Middle frontal gyrus (tissue), 1 donor: ENCODE data around the gene CMTM1.

Experiments used
- DNase-seq: peaks from one replicate; pipeline ENCODE4 v3.0.0-alpha.2; 2015; ENCODE audit warnings: low spot score; ENCODE audit errors: extremely low spot score

Gene CMTM1, protein sequence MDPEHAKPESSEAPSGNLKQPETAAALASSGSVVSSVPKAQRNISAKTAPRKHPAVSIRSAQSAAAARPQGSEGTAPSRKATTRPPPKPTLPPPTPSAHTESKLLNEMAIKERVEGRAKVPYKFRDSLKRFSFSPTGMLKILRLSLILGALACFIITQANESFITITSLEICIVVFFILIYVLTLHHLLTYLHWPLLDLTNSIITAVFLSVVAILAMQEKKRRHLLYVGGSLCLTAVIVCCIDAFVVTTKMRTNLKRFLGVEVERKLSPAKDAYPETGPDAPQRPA

DNA sequence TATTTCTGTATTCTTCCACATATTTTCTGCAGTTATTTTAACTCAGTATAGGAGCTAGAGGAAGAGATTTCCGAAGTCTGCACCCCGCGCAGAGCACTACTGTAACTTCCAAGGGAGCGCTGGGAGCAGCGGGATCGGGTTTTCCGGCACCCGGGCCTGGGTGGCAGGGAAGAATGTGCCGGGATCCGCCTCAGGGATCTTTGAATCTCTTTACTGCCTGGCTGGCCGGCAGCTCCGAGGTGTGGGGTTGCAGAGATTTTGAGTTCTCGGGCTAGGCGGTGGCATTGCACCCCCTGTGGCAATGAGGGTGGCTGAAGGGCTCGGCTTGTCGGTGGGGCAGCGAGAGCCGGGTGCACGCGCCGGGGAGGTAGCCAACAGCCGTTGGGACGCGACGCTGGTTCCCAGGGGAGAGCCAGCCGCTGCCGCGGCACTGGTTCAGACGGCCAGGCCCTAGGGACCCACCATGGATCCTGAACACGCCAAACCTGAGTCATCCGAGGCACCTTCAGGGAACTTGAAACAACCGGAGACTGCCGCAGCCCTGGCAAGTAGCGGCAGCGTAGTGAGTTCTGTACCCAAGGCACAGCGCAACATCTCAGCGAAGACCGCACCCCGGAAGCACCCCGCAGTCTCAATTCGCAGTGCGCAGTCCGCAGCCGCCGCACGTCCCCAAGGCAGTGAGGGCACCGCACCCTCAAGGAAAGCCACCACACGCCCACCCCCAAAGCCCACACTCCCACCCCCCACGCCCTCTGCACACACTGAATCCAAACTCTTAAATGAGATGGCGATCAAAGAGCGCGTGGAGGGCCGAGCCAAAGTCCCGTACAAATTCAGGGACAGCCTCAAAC lies at the start of gene CMTM1:
TSS of gene CMTM1 (plus strand) at position 389 of the 851 bp plus-strand sequence. CDS start at position 464, 75 bp downstream.
- DNase-seq, result no peak

DNA sequence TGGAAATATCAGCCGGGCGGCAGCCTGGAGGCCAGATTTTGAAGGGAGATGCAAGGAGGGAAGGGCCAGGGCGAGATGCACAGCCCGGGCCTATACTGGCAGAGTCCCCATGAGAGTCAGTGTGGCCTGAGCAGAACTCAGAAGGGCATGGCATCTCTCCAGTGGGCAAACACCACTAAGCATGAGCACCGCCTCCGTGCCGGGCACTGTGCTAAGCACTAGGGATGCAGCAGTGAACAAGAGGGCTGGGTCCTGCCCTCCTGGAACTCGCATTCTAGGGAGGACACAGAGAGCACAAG lies 49.8 kb upstream of the CMTM1 start:
- peak; percentile 17 for DNase-seq

DNA sequence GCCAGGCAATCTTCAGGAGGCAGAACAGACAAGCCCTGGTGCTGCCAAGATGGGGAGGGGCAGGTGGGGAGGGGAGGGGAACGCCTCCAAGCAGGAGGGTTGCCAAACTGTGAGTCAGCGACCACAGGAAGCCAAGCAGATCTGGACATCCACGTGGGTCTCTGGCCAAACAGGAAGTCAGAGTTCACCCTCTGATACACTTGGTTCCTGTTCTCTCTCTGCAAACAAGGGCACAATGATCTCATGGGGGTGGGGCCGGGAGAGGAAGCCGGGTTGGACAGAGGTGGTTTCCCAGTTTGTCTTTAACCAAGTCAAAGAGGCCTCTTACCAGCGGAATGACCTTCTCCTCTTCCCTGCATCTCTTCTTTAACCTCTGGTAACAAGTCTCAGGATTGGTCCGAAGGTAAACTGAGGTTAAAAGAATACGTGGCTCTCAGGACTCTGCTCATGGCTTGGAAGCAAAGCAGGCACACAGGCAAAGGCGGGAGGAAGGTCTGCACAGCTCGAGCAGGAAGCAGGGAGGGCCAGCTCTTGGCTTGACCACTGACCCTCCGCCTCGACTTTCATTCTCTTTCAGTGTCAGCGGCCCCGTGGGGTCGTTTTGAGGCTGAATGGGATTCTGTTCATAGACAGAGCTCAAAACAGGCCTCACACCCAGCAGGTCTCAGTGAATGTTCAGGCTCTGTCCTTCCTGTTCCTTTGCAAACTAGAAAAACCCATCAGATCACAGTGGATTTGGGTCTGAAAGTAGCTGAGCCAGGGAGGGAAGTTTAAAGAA lies 49.2 kb upstream of the CMTM1 start:
- DNase-seq, result peak; percentile 62

DNA sequence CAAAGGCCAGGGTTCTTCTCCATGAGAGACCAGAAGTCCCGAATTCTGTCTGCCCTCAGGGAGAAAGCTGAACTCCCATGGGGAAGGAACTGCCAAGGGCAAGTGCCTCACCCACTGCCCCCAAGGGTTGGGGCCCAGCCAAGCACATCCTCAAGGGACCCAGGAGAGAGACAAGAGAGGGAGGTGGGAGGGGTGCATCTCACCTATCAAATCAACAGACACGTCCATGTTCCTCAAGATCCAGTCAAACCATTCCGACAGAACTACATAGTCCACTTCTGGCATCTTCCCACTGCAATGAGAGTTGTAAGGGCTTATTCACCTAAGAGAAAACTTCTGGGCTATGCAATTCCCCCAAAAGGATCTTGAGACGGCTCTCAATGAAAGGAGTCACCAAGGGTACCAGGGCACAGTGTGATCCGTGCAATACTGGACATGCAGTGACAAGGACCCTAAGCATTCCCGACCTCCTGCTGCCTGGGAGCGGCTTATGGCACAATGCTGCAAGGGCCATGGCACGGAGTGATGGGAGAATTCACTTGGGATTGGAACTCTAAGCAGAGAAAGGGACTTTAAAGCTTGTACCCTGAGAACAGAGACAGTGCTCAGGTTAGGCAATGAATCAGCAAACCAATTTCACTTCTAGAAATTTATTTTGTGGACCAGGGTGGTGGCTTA lies 48.5 kb upstream of the CMTM1 start:
- no peak for DNase-seq

DNA sequence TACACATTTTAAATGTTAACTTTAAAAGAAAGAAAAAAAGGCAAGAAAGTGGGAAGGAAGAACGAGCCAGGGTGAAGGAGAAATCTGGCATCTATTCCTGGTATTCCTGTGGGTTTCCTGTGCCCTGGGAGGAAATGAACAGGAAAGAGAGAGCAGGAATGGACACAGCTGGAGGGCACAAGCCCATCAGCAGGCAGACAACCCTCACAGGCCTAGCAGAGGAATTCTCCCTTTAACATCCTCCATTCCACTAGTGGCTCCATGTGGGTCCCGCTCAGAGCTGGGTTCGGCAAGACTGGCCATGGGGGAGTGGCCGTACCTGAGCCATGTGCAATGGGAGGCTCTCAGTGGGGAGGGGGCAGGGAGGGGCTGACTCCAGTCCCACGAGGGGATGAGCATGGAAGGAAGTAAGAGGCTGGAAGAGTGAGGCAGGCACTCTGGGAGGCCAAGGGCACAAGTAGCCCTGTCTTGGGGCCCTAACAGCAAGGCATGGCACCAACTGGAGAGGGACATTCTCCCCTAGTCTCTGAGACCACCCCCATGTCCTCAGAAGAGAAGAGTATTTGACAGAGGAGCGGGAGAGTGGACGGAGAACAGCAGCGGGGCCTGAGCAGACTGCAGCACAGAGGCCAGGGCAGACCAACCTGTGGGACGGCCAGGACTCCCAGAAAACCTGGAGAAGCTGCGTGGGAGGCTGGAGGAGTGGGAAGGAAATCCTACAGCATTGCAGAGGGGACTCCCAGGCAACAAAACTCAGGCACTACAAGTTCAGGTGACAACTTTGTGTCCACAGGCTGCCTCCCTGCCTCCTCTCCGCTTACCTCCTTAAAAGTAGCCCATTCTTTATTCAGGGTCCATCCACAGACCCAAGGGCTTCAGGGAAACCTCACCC lies 46.5 kb upstream of the CMTM1 start:
- DNase-seq, result no peak

DNA sequence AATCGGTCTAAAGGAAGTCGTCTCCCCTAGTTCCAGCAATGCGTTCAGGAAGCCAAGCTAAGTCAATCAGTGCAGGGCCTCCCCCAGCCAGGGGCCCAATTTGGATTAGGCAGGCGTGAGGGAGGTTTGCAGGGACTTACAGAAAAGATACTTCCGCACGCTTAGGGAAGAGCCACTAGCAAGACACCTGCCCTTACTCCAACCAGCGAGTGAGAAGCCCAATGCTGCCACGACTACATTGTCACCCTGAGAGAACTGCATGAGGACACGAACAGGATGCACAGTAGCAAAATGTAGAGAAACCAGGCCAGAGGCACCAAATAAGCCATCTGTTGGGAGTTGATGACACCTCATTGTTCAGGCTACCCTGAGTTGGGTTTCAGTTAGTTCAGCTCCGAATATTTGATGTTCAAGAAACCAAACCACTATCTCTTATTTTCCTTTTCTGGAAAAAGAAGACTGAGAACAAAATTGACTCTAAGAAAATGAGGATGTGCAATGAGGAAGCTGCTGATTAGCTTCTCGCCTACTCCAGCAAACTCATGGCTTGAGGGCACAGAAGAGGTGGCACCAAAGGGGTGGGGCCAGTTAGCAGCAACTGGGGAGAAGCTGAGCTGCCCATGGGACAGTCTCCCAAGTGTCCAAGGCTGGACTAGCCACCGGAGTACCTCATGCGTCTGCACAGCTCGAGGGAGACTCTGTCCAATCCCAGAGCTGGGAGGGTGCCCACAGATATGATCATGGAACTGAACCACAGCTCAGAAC lies 45.7 kb upstream of the CMTM1 start:
- no peak for DNase-seq

DNA sequence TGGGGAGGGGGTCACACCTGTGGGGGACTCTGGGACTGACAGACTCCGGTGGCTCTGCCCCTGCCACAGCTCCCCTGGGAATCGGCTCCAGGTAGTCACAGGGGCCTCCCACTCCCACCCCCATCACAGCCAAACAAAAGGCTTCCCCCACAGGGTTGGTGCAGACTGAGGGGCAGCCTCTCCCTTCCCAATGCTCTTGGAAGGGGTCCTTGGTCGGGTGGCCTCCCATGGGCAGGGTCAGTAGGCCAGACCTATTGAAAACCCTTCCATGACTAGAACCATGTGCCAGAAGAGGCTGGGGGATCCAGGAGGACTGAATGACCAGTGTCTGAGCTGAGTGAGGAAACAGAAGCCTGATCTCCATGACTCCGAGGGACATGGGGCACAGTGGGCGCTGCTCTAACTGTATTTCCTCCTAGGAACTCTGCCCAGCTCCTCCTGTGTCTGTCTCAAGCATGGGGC lies 45.0 kb upstream of the CMTM1 start:
- no peak for DNase-seq

DNA sequence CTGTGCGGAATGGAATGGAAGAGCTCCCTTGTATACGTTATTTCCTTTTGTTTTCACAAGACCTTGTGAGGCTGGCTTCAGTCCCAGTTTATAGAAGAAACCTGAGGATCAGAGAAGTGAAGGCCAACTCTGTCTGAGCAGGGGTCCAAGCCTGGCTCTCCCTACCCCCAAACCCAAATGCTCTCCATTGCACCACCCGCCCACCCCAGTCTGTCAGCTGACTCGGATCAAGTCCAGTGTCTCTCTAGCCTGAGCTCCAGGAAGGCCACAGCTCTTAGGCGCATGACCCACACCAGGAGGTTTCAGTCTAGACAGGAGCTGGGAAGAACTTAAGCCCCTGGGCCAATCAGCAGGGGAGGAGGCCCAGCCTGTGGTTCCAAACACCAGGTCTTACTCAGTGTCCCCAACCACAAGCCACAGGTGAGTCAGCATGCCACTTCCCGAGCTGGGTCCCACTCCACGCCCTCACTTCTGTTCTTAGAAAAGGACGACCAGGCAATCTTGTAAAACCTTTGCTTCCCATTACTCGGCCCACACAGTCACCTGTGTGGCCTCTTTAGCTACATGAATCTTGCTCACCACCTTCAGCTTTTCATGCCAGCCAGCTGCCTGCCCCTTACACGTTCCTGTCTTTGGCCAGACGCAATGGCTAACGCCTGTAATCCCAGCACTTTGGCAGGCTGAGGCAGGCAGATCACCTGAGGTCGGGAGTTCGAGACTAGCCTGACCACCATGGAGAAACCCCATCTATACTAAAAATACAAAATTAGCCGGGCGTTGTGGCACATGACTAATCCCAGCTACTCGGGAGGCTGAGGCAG lies 44.1 kb upstream of the CMTM1 start:
- no peak for DNase-seq

DNA sequence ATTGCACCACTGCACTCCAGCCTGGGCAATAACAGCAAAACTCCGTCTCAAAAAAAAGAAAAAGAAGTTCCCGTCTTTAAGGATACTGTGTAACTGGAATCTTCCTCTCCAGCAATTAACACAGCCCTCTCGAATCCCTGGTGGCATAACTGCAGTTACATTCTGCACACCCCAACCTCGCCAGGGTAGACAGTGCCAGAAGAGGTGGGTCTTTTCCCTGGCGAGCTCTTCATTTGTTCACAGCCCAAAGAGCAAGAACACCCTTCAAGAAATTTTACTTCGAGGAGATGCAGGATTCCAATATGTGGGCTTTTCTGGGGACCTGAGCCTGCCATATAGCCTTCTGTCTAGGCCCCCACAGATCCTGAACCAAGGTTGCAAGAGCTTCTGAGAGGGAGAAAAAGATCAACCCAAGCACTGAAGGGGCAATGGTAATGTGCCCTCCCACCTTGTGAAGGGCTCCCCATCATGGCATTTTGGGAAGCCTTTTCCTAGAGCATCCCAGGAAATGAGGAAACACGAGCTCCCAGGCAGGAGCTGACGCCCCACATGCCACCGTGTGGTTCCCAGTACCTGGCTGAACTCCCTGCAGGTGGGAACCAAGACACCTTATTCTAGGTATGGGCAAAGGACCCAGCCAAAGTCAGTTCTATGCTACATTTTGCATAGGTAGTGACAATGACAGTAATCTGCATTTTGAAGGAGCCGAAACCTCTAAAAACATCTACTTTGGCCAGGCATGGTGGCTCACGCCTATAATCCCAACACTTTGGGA lies 43.2 kb upstream of the CMTM1 start:
- no peak for DNase-seq

DNA sequence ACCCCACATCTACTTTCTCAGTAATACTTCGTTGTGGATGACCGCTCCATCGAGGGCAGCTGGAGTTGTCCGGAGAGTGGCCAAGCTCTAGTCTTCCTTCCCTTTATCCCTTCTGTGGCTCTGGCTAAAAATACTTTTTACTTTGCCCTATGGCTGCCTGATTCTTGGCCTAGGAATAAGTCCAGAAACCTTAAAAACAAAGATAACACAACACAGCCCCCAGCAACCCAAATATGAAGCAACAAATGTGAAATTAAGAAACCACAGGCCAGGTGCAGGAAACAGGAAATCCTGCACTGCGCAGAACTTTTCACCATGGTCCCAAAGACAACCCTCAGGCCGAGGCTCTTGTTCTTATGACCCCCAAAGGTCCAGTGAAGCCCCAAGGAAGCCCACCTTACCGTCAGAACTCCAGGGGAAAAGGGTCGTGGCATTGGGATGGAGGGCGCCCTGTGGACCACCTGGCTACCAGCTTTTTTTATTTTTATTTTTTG lies 42.3 kb upstream of the CMTM1 start:
- no peak for DNase-seq

DNA sequence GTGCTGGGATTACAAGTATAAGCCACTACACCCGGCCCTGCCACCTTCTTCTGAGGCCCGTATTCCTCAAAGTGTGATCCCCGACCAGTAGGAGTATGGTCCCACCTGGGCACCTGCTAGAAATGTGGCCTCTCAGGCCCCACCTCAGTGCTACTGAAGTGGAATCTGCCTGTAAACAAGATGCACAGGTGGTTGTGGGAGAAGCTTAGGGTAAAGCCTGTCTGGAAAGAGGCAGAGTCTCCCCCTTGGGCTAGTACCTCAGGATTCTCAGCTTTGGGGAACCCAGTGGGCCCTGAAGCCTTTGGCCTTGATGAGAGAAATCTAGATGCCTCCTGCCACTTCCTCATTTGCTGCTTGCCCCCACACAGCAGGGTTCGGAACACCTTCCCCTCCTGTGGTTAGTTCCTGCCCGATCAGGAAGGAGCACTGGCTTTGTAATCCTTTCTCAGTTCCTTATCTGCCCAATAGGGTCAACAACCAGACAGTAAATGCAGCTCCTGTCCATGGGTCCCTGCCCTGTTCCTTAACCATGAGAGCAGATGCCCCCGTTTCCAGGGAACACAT lies 41.6 kb upstream of the CMTM1 start:
- DNase-seq, result no peak

DNA sequence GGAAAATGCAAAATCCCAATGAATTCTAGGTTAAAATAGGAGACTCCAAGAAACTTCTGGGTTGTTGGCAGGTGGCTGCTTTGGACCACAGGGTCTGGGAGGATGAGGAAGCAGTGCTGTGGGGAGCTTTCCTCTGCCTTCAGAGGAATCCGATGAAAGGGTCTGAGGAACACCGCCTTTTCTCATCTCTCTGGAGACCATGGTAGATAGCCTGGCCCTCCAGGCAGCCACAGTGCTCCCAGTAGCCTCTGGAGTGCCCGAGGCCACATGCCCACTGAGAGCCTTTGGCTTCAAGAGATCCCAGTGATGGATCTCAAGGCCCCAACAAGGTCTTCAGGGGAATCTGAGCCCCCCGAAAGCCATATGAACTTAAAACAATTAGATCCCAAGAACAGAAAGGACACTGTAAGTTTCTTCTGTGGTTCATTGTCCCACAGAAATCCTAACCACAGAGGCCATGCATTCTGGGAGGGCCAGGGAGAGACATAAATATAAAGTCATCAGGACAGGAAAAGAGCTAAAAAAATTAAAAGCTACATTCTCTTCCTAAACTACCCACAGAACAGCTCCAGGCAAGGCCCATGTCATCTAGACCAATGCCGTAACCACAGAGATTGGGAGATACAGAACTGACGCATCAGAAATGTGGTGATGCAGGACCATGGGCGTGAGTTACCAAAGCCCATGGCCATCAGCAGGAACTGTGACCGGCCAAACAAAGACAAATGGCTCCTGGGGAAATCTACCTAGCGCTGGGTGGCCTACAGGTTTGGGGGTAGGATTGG lies 40.7 kb upstream of the CMTM1 start:
- no peak for DNase-seq

DNA sequence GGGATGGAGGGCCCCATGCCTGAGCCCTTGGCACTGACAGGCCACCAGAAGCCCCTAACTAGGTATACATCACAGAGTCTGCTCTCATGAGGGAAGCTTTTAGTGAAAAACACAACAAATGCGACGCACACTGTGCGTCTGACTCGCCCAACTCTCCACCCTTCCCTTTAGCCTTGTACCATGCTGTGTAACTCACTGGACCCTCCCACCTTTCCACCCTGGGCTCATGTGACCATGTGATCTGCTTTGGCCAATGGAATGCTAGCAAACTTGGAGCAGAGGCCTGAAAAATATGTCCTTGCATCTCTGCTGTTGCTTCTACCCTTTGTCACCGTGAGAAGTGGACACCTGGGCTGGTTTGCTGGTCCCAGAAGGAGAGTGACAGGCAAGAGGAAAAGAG lies 37.9 kb upstream of the CMTM1 start:
- DNase-seq, result no peak

DNA sequence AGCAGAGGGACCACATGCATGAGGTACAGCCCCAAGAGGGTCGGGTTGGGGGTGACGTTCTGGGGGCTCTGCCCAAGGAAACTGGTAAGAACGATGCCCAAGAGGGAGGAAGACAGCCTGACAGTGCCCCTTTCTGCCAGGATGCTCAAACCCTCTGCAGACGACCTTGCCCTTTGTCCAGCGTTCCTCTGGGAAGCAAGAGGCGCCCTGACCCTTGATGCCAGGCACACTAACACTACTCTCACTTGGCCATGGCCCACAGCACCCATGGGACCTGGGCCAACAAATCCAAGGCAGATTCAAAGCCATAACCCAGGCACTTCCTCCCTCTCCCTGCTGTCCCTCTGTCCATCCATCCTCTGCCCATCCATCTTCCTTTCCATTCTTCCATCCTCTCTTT lies 36.8 kb upstream of the CMTM1 start:
- no peak for DNase-seq

DNA sequence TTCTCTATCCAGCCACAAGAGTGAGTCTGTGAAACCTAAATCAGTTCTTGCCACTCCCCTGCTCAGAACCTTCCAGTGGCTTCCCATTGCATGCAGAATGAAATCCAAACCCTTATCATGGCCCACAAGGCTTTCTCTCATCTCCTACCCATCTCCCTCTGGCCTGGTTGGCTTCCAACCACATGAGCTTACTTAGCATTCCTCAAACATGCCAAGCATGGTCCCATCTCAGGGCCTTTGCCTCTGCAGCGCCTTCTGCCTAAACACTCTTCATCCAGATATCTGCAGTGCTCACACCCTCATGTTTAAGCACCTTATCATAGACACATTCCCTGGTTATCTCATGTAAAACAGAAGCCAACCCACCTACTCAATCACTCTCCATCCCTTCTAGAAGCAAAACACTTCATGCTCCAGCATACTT lies 31.9 kb upstream of the CMTM1 start:
- no peak for DNase-seq

DNA sequence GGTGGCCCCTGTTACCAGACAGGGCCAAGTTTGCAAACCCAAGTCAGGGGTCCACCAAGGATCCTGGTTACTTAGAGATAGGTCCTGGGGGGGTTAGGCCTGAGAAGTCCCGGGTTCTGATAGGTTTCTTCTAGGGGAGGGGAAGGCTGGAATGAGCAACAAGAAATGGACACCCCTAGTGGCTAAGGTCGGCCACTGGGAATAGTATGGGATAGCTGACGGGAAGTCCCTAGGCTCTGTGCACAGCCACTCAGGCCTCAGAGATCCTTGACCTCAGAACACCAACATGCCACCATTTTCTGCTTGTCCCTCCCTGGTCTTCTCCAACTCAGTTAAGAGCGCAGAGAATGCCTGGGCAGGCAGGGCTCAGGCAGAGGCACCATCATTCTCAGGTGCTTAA lies 29.7 kb upstream of the CMTM1 start:
- no peak for DNase-seq

DNA sequence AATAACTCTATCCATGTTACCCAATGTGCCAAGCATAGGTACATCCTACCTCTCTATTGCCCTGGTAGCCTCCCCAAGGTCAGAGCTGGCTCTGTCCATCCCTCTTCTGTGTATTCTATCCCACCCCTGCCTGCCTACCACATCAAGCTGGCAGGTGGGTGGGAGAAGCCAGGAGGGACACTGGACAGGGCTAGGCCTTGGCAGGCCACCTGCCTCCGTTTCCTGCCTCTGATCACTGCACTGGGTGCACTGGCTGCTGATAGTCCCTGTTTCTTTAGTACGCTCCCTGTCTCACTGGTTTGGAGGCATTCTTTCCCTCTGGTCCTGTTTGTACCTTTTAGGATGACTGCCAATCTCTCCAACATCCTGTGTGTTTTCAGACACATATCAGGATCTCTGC lies 29.0 kb upstream of the CMTM1 start:
- DNase-seq, result no peak
